Hepatocyte (in vitro differentiated cells): ENCODE measurements around the gene POLR1C.

ENCODE experiments used
- CTCF ChIP-seq: fragments of 200-600 bp; sonication (generic); IDR thresholded peaks from 2 replicates; pipeline ENCODE4 v1.5.1; 2016; ENCODE audit warnings: antibody characterized with exemption, mild to moderate bottlenecking; ENCODE audit not compliant: poor library complexity
- EZH2 ChIP-seq: fragments of 200-600 bp; sonication (generic); IDR thresholded peaks from 2 replicates; pipeline ENCODE4 v1.6.1; 2016; ENCODE audit warnings: antibody characterized with exemption, mild to moderate bottlenecking, borderline replicate concordance
- EZH2phosphoT487 ChIP-seq: fragments of 200-600 bp; sonication (generic); IDR thresholded peaks from one replicate; pipeline ENCODE4 v1.6.1; 2018; ENCODE audit warnings: antibody characterized with exemption, mild to moderate bottlenecking, low read depth, moderate library complexity; ENCODE audit not compliant: unreplicated experiment, severe bottlenecking

DNA sequence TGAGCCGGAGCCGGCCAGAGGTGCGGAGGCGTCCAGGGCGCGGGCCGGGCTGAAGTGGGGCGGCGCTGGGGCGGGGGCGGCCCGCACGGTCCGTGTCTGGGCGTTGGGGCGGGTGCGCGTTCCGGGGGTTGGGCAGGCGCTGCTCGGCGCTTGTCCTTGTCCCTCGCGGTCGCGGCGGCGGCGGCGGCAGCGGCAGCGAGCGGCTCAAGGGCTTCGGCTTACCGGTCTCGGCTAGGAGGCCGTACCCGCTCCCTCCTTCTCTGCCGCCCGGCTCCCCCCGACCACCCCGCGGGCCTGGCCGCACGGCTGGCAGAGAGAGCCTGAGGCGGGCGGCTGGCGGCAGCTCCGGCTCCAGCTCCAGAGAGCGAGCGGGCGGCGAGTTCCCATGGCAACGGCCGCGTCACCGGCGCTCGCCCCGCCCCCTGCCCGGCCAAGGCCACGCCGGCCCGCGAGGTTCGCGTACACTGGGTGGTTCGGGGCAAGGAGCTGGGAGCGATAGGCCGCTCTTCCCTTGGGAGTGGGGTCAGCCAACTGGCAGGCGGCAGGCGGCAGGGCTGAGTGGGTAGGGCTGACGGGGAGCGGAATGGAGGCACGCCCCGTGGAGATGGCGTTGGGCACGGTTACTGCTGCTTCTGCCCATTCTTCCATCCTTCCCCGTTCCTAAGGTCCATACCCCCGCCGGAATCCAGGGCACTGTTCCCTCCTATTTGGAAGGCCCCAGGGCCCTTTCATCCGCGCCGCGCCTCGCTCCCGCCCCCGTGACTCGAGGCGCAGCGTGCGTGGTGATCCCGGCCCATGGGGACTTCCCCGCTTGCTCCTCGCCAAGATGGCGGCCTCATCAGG is 6.7 kb upstream of the POLR1C start, which contains the start of gene LRRC73:
- TF ChIP-seq CTCF = no peak
- no peak for TF ChIP-seq EZH2
- no peak for TF ChIP-seq EZH2phosphoT487
